Keratinocyte (primary cell): ENCODE data around the gene SLC25A44. TPM values are rescaled to one million over a fixed set of nuclear protein-coding genes. Genes with fewer than 3 reads are reported as not detected.

Experiments used
- DNase-seq: peaks from one replicate; pipeline ENCODE4 v3.0.0-alpha.2; 2011; ENCODE audit warnings: low read depth, missing footprints, low spot score
- FAIRE-seq: peaks from 2 replicates; lab custom pipeline; 2011; peaks lifted over from hg19 to GRCh38; lab: Jason Lieb, UNC
- H2AFZ ChIP-seq: 2 replicates; pipeline ENCODE4 v1.6.0; 2012; ENCODE audit warnings: low read length, control low read depth, inconsistent platforms; ENCODE audit not compliant: control insufficient read depth
- H3K27ac ChIP-seq: 2 replicates; pipeline ENCODE4 v1.5.1; 2011; ENCODE audit warnings: low read length; ENCODE audit not compliant: control insufficient read depth, insufficient read depth
- H3K27me3 ChIP-seq: 3 replicates; pipeline ENCODE4 v1.6.0; 2011; ENCODE audit warnings: low read length; ENCODE audit not compliant: control insufficient read depth, insufficient read depth; ENCODE audit errors: extremely low read depth
- H3K36me3 ChIP-seq, 2 experiments: 2 replicates in 1 of 2; 3 replicates in 1 of 2; pipeline ENCODE4 v1.5.1; 2011; ENCODE audit warnings: low read length in 2 of 2, mild to moderate bottlenecking in 1 of 2; ENCODE audit not compliant: control insufficient read depth in 2 of 2, insufficient read depth in 2 of 2; ENCODE audit errors: extremely low read depth in 1 of 2
- H3K4me1 ChIP-seq: 3 replicates; pipeline ENCODE4 v1.5.1; 2011; ENCODE audit warnings: low read length; ENCODE audit not compliant: control insufficient read depth, insufficient read depth; ENCODE audit errors: extremely low read depth
- H3K4me2 ChIP-seq: 3 replicates; pipeline ENCODE4 v1.6.0; 2011; ENCODE audit warnings: low read depth, low read length; ENCODE audit not compliant: control insufficient read depth, insufficient read depth; ENCODE audit errors: extremely low read depth
- H3K4me3 ChIP-seq, 3 experiments: fragments of 200-600 bp in 1 of 3; sonication (generic) in 1 of 3; 2 replicates in 2 of 3; 3 replicates in 1 of 3; pipeline ENCODE4 v1.5.1; 2011 to 2016; ENCODE audit warnings: low read length in 3 of 3, mild to moderate bottlenecking in 3 of 3, control low read depth in 2 of 3, inconsistent platforms in 1 of 3, low read depth in 1 of 3, mixed read lengths in 1 of 3, mixed run types in 1 of 3, moderate library complexity in 1 of 3; ENCODE audit not compliant: control insufficient read depth in 2 of 3, insufficient read depth in 2 of 3; ENCODE audit errors: extremely low read depth in 1 of 3
- H3K79me2 ChIP-seq: 2 replicates; pipeline ENCODE4 v1.6.0; 2012; ENCODE audit warnings: low read length; ENCODE audit not compliant: control insufficient read depth, insufficient read depth
- H3K9ac ChIP-seq: 3 replicates; pipeline ENCODE4 v1.6.0; 2011; ENCODE audit warnings: low read length; ENCODE audit not compliant: control insufficient read depth, insufficient read depth; ENCODE audit errors: extremely low read depth
- H3K9me1 ChIP-seq: 3 replicates; pipeline ENCODE4 v1.6.0; 2011; ENCODE audit warnings: low read length; ENCODE audit not compliant: control insufficient read depth, insufficient read depth; ENCODE audit errors: extremely low read depth
- H3K9me3 ChIP-seq: 2 replicates; pipeline ENCODE4 v1.5.1; 2012; ENCODE audit warnings: low read depth, low read length; ENCODE audit not compliant: control insufficient read depth
- H4K20me1 ChIP-seq: 3 replicates; pipeline ENCODE4 v1.6.0; 2011; ENCODE audit warnings: low read length; ENCODE audit not compliant: control insufficient read depth, insufficient read depth; ENCODE audit errors: extremely low read depth
- EZH2 ChIP-seq: IDR thresholded peaks from one replicate; pipeline ENCODE4 v1.6.1; 2012; ENCODE audit warnings: inconsistent platforms, mild to moderate bottlenecking, low read length, moderate library complexity
- dilution Hi-C: fragments of 300-500 bp; cut with MboI; formaldehyde crosslinking; loops from one replicate; pipeline ENCODE4 v1.7.0; 2020; ENCODE audit warnings: low sequenced_read_pairs; ENCODE audit not compliant: extremely low pct_ligation_motif_present
- polyA plus RNA-seq, 5 experiments: library from polyadenylated mRNA; depleted of rRNA in 3 of 5; stranded (reverse) in 3 of 5; stranded (forward) in 1 of 5; unstranded in 1 of 5; fragments of >200 nt; gene quantifications; 1 replicate in 1 of 5; 2 replicates in 3 of 5; 3 replicates in 1 of 5; pipeline versions ENCODE4 v1.2.1 to v1.2.3, GENCODE V29; 2011 to 2012; ENCODE audit warnings: missing spikeins in 2 of 5, low read depth in 1 of 5, low replicate concordance in 1 of 5
- TF ChIP-seq, protein P1 (sequence below), 3 experiments: IDR thresholded peaks in 1 of 3; conservative IDR thresholded peaks in 1 of 3; optimal IDR thresholded peaks in 1 of 3; 2 replicates in 2 of 3; 3 replicates in 1 of 3; pipeline versions ENCODE3 to v1.5.1; 2011; ENCODE audit warnings: low read length in 3 of 3, mild to moderate bottlenecking in 3 of 3, moderate library complexity in 2 of 3, control low read depth in 1 of 3, inconsistent platforms in 1 of 3; ENCODE audit not compliant: insufficient read depth in 2 of 3; ENCODE audit errors: extremely low read depth in 1 of 3

Gene SLC25A44
- polyA plus RNA-seq, 1 donor (not counting 4 experiments of a cell fraction or from before 2014, with no cell fraction given) = 24.4 TPM

DNA sequence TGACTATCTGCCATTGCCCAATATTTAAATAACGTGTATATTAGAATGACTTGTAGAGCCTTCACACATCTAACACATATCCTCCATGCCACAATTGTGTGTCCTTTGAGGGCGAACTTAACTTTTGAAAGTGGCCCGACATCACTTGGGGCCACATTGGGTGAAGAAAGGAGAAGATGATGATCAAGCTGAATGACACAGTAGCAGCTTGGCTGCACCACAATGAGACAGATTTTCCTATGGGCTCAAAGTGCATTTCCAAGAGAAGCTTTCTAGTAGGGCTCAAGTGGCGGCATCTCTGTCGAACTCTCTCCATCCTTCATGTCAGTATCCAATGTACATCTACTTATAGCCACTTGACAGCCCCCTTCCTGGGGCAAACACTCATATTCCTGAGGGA is 44.3 kb downstream of the SLC25A44 start:
- H3K79me2 ChIP-seq = no peaks in the 10 kb centered on the region
- H3K27ac ChIP-seq = no peak overlapping the region
- H3K36me3 ChIP-seq = peaks cover 4 to 11% of the 10 kb centered on the region in 2 experiments
- no peak overlapping the region for H3K4me3 ChIP-seq
- TF ChIP-seq, protein P1, sequence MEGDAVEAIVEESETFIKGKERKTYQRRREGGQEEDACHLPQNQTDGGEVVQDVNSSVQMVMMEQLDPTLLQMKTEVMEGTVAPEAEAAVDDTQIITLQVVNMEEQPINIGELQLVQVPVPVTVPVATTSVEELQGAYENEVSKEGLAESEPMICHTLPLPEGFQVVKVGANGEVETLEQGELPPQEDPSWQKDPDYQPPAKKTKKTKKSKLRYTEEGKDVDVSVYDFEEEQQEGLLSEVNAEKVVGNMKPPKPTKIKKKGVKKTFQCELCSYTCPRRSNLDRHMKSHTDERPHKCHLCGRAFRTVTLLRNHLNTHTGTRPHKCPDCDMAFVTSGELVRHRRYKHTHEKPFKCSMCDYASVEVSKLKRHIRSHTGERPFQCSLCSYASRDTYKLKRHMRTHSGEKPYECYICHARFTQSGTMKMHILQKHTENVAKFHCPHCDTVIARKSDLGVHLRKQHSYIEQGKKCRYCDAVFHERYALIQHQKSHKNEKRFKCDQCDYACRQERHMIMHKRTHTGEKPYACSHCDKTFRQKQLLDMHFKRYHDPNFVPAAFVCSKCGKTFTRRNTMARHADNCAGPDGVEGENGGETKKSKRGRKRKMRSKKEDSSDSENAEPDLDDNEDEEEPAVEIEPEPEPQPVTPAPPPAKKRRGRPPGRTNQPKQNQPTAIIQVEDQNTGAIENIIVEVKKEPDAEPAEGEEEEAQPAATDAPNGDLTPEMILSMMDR (optimal IDR thresholded peaks at IDR 0.05 in 1 of 3, IDR thresholded peaks at IDR 0.05 in 1 of 3, conservative IDR thresholded peaks at IDR 0.05 in 1 of 3; ENCODE audit: extremely low read depth in 1 of 3, insufficient read depth in 2 of 3, low read length in 3 of 3) = no peak
- TF ChIP-seq EZH2 = no peak
- FAIRE-seq (no peak), DNase-seq (no peak)
- no peak overlapping the region for H3K4me2 ChIP-seq
- H3K9me3 ChIP-seq = no peaks in the 10 kb centered on the region
- H4K20me1 ChIP-seq = no peaks in the 10 kb centered on the region
- peaks cover 27% of the 10 kb centered on the region for H3K4me1 ChIP-seq
- no peaks in the 10 kb centered on the region for H3K27me3 ChIP-seq
- dilution Hi-C loops = no loop called here
- H2AFZ ChIP-seq = no peak overlapping the region
- H3K9ac ChIP-seq = no peak overlapping the region
- H3K9me1 ChIP-seq = no peaks in the 10 kb centered on the region

DNA sequence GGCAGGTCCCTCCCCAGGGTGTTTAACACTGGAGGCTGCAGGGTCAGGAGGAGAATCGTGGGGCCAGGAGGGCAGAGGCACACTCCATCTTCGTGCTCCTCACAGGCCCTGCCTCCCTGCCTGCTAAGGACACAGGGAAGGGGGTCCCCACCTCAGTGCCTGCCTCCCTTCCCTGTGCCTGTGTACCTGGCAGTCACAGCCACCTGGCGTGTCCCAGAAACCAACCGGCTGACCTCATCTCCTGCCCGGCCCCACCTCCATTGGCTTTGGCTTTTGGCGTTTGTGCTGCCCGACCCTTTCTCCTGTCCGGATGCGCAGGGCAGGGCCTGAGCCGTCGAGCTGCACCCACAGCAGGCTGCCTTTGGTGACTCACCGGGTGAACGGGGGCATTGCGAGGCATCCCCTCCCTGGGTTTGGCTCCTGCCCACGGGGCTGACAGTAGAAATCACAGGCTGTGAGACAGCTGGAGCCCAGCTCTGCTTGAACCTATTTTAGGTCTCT is 47.5 kb downstream of the SLC25A44 start:
- H3K4me2 ChIP-seq = peak overlapping the region; percentile 55
- DNase-seq = peak; percentile 40

More for the DNA sequence above, 47.5 kb downstream of the SLC25A44 start:
- Histone ChIP-seq H2AFZ (no peak overlapping the region), H3K79me2 (no peaks in the 10 kb centered on the region), H3K4me1 (peaks cover 24% of the 10 kb centered on the region), H3K27me3 (peaks cover 13% of the 10 kb centered on the region), H3K9me3 (no peaks in the 10 kb centered on the region), H3K4me3 (no peak overlapping the region), H3K9ac (peak overlapping the region; percentile 44), H4K20me1 (no peaks in the 10 kb centered on the region), H3K27ac (no peak overlapping the region), H3K36me3 (peaks cover 4 to 5% of the 10 kb centered on the region in 2 experiments), H3K9me1 (no peaks in the 10 kb centered on the region)
- dilution Hi-C loops = no loop called here
- peak; percentile 95 for FAIRE-seq
- no peak for TF ChIP-seq EZH2
- TF ChIP-seq, protein P1 (optimal IDR thresholded peaks at IDR 0.05 in 1 of 3, IDR thresholded peaks at IDR 0.05 in 1 of 3, conservative IDR thresholded peaks at IDR 0.05 in 1 of 3; ENCODE audit: extremely low read depth in 1 of 3, insufficient read depth in 2 of 3, low read length in 3 of 3) = no peak
